RWPE2 (cell line): ENCODE measurements around the gene ZNF616.

Source experiments
- ATAC-seq: fragments of 200-7000 bp; cut with Tn5 transposase; 3 replicates; pipeline ENCODE4 v1.9.1; 2021; ENCODE audit warnings: low read depth
- DNase-seq: peaks from one replicate; pipeline ENCODE4 v3.0.0-alpha.2; 2020; ENCODE audit warnings: low spot score
- H3K27ac ChIP-seq: fragments of 450-650 bp; 2 replicates; pipeline ENCODE4 v1.5.1; 2017; ENCODE audit warnings: mild to moderate bottlenecking; ENCODE audit not compliant: poor library complexity, severe bottlenecking
- H3K27me3 ChIP-seq: fragments of 250-450 bp; sonication (Bioruptor Pico); 2 replicates; pipeline ENCODE4 v1.5.1; 2021; ENCODE audit warnings: mild to moderate bottlenecking, moderate library complexity; ENCODE audit not compliant: insufficient read depth, poor library complexity, severe bottlenecking
- H3K36me3 ChIP-seq: fragments of 250-450 bp; sonication (Bioruptor Pico); 2 replicates; pipeline ENCODE4 v1.5.1; 2020; ENCODE audit warnings: low read depth, mild to moderate bottlenecking, moderate library complexity
- H3K4me1 ChIP-seq: fragments of 250-450 bp; sonication (Bioruptor Pico); 2 replicates; pipeline ENCODE4 v1.5.1; 2021; ENCODE audit warnings: mild to moderate bottlenecking, moderate library complexity; ENCODE audit not compliant: insufficient read depth, poor library complexity, severe bottlenecking
- H3K4me3 ChIP-seq: fragments of 250-450 bp; sonication (Bioruptor Pico); 2 replicates; pipeline ENCODE4 v1.5.1; 2021; ENCODE audit warnings: mild to moderate bottlenecking, moderate library complexity; ENCODE audit not compliant: severe bottlenecking
- H3K9me3 ChIP-seq: fragments of 250-450 bp; sonication (Bioruptor Pico); 2 replicates; pipeline ENCODE4 v1.5.1; 2021; ENCODE audit warnings: mild to moderate bottlenecking, moderate library complexity; ENCODE audit not compliant: severe bottlenecking
- TF ChIP-seq, protein P1 (sequence below): fragments of 450-650 bp; IDR thresholded peaks from one replicate; pipeline ENCODE4 v1.5.1; 2017; ENCODE audit warnings: mild to moderate bottlenecking, moderate library complexity; ENCODE audit not compliant: poor library complexity, severe bottlenecking

The ZNF616 gene

DNA sequence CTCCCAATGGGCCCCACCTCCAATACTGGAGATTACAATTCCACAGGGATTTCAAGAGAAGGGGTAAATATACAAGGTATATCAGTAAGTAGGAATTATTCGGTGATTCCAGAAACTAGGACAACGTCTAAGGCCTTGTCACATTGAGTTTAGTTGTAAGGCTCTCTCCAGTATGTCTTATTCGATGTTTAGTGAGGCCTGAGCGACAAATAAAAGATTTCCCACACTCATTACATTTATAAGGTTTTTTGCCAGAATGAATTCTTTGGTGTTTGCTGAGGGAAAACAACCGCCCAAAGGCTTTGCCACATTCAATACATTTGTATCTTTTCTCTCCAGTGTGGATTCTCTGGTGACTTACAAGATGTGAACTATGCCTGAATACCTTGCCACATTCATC lies 25.0 kb downstream of the ZNF616 start:
- H3K4me1 ChIP-seq = no peaks in the 10 kb centered on the region
- peaks cover 58% of the 10 kb centered on the region for H3K9me3 ChIP-seq
- TF ChIP-seq, protein P1, sequence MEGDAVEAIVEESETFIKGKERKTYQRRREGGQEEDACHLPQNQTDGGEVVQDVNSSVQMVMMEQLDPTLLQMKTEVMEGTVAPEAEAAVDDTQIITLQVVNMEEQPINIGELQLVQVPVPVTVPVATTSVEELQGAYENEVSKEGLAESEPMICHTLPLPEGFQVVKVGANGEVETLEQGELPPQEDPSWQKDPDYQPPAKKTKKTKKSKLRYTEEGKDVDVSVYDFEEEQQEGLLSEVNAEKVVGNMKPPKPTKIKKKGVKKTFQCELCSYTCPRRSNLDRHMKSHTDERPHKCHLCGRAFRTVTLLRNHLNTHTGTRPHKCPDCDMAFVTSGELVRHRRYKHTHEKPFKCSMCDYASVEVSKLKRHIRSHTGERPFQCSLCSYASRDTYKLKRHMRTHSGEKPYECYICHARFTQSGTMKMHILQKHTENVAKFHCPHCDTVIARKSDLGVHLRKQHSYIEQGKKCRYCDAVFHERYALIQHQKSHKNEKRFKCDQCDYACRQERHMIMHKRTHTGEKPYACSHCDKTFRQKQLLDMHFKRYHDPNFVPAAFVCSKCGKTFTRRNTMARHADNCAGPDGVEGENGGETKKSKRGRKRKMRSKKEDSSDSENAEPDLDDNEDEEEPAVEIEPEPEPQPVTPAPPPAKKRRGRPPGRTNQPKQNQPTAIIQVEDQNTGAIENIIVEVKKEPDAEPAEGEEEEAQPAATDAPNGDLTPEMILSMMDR = no peak
- no peak overlapping the region for H3K4me3 ChIP-seq
- DNase-seq (no peak), ATAC-seq (no peak)
- H3K36me3 ChIP-seq = peaks cover 40% of the 10 kb centered on the region
- H3K27me3 ChIP-seq = no peaks in the 10 kb centered on the region
- no peak overlapping the region for H3K27ac ChIP-seq

DNA sequence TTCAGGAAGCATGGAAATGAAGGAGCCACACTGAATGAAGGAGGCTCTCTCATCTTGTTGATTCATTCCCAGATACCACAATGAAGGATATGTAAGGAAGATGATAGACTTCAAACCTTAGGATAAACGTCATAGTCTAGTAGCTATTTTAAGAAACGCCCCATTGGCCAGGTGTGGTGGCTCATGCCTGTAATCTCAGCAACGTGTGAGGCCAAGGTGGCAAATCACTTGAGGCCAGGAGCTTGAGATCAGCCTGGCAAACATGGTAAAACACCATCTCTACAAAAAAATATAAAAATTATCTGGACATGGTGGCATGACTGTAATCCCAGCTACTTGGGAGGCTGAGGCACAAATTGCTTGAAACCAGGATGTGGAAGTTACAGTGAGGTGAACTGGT lies 27.1 kb downstream of the ZNF616 start:
- no peak for ATAC-seq

DNA sequence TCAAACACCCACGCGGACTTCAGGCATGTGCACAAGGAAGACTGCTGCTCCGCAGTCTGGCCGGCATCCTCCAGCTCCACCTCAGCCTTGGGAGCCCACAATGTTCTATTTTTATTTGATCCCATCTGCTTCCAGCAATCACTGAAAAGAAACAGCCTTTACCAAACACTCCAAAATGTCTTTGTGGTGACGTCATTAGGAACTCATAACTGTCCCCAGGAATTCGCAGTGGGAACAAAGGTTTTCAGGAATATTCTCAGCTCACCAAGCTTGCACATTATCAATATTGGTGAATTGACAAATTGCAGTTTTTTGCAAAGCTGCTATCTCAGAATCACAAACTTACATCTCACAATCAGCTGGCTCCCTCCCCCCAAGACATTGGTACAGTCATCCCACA lies 29.0 kb downstream of the ZNF616 start:
- ATAC-seq (no peak), DNase-seq (no peak)
- peaks cover 7% of the 10 kb centered on the region for H3K36me3 ChIP-seq
- TF ChIP-seq, protein P1 = no peak
- no peaks in the 10 kb centered on the region for H3K27me3 ChIP-seq
- no peaks in the 10 kb centered on the region for H3K4me1 ChIP-seq
- H3K9me3 ChIP-seq = peaks cover 27% of the 10 kb centered on the region
- H3K27ac ChIP-seq = no peak overlapping the region
- no peak overlapping the region for H3K4me3 ChIP-seq

More for the DNA sequence above, 27.1 kb downstream of the ZNF616 start:
- Histone ChIP-seq H3K27ac (no peak overlapping the region), H3K27me3 (no peaks in the 10 kb centered on the region), H3K9me3 (peaks cover 43% of the 10 kb centered on the region), H3K36me3 (peaks cover 25% of the 10 kb centered on the region), H3K4me1 (no peaks in the 10 kb centered on the region), H3K4me3 (no peak overlapping the region)
- TF ChIP-seq, protein P1 = no peak
- DNase-seq = no peak

DNA sequence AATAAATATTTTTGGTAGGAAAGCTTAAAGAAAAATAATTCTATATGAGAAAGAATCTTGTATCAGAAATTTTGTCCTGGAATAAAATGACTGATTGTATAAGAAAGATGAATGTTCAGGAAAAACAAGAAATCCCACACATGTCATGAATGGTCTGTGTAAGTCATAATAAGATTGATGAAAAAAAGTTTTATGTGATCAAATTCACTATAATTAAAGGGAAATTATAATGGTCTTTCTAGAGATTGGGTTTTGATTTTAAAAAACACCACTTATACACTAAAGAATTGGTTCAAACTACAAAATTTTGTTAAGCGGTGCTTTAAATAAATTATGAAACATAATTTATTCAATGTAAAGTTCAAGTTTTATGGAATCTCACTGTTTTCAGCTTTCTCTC lies 37.0 kb downstream of the ZNF616 start:
- TF ChIP-seq, protein P1 = no peak
- H3K4me1 ChIP-seq = no peaks in the 10 kb centered on the region
- H3K36me3 ChIP-seq = no peaks in the 10 kb centered on the region
- H3K4me3 ChIP-seq = no peak overlapping the region
- H3K9me3 ChIP-seq = peaks cover 9% of the 10 kb centered on the region
- ATAC-seq (no peak), DNase-seq (no peak)
- no peaks in the 10 kb centered on the region for H3K27me3 ChIP-seq
- no peak overlapping the region for H3K27ac ChIP-seq

DNA sequence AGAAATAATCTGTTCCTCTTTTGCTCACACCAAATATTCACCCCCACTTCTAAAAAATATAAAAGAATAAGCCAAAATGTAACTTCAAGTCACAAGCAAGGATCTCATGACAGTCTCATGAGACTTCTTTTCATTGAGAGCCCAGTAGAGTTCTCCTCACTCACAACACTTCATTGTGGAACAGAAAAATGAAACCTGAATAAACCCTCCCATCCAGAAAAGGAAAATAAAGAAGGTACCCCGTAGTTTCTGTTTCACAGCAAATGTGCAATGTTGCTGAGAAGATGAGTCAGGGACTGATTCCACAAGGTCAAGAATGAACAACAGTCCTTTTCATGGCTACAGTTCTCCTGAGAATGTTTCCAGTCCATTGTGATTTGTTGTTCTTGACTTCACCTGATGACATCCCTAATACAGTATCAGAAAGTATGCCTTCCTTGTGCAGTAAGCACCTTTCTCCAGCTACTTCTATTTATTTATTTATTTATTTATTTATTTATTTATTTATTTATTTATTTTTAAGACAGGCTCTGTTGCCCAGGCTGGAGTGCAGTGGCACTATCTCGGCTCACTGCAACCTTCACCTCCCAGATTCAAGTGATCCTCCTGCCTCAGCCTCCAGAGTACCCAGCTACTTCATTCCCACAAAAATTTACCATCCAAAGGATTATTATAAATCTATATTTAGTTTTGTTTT lies 37.7 kb downstream of the ZNF616 start:
- Histone ChIP-seq H3K27ac (no peak overlapping the region), H3K4me1 (no peaks in the 10 kb centered on the region), H3K36me3 (no peaks in the 10 kb centered on the region), H3K9me3 (peaks cover 17% of the 10 kb centered on the region), H3K4me3 (no peak overlapping the region), H3K27me3 (no peaks in the 10 kb centered on the region)
- TF ChIP-seq, protein P1 = no peak
- ATAC-seq = no peak
- DNase-seq = no peak
